Sigmoid colon (tissue), 7 donors: ENCODE measurements around the gene ZNF18. TPM values are rescaled to one million over a fixed set of nuclear protein-coding genes. Genes with fewer than 3 reads are reported as not detected.
A peak's percentile ranks its signal among the peaks of the same experiment; 100 is the strongest.

Experiments used
- DNase-seq: peaks from one replicate; pipeline ENCODE4 v3.0.0-alpha.2; 2019
- H3K27ac ChIP-seq, 4 donors: fragments of 200-600 bp; sonication (generic); one replicate each; pipeline ENCODE4 v1.5.1; 2016 to 2019; ENCODE audit warnings: mild to moderate bottlenecking in 1 of 4
- H3K27me3 ChIP-seq, 3 donors: fragments of 200-600 bp; sonication (generic); one replicate each; pipeline ENCODE4 v1.5.1; 2019; ENCODE audit warnings: mild to moderate bottlenecking in 1 of 3
- H3K36me3 ChIP-seq, 4 donors: fragments of 200-600 bp; sonication (generic); one replicate each; pipeline ENCODE4 v1.5.1; 2016 to 2019
- H3K4me1 ChIP-seq, 4 donors: fragments of 200-600 bp; sonication (generic); one replicate each; pipeline ENCODE4 v1.5.1; 2017 to 2019
- H3K4me3 ChIP-seq, 4 donors: fragments of 200-600 bp; sonication (generic); one replicate each; pipeline ENCODE4 v1.5.1; 2017 to 2019; ENCODE audit warnings: mild to moderate bottlenecking in 2 of 4, moderate library complexity in 1 of 4
- H3K9me3 ChIP-seq, 4 donors: fragments of 200-600 bp in 3 of 4; sonication (generic) in 3 of 4; one replicate each; pipeline versions ENCODE4 v1.5.1 to v1.6.1; 2013 to 2019
- CTCF ChIP-seq, 4 experiments: fragments of 450-650 bp in 3 of 4; fragments of 200-600 bp in 1 of 4; IDR thresholded peaks; one replicate each; pipeline ENCODE4 v1.5.1; 2016 to 2019; ENCODE audit warnings: antibody characterized with exemption in 4 of 4, mild to moderate bottlenecking in 3 of 4, moderate library complexity in 2 of 4
- EP300 ChIP-seq, 4 donors: sonication (generic); formaldehyde crosslinking; IDR thresholded peaks; one replicate each; pipeline ENCODE4 v1.6.1; 2017; ENCODE audit warnings: antibody characterized with exemption in 4 of 4
- POLR2A ChIP-seq, 2 donors: fragments of 450-650 bp; IDR thresholded peaks; one replicate each; pipeline ENCODE4 v1.6.1; 2016; ENCODE audit warnings: antibody characterized with exemption in 2 of 2, mild to moderate bottlenecking in 2 of 2, moderate library complexity in 2 of 2
- POLR2AphosphoS5 ChIP-seq, 4 donors: sonication (generic); formaldehyde crosslinking; IDR thresholded peaks; one replicate each; pipeline ENCODE4 v1.6.1; 2017; ENCODE audit warnings: antibody characterized with exemption in 4 of 4
- WGBS, 2 donors: extraction: QIAGEN DNeasy Blood & Tissue Kit; methylation state at CpG; one replicate each; pipeline ENCODE4 v1.1.7; 2013; 5-methylcytosine and 5-hydroxymethylcytosine counted together
- intact Hi-C: fragments of 100-400 bp; cut with DNase I; formaldehyde crosslinking; loops from one replicate; pipeline ENCODE4 v1.15.1; 2023
- polyA plus RNA-seq, 3 donors: library from polyadenylated mRNA; stranded (reverse); fragments of 200-250 nt; gene quantifications; one replicate each; pipeline ENCODE4 v1.2.3, GENCODE V29; 2013
- total RNA-seq, 4 donors: library from RNA; depleted of rRNA; stranded (reverse); fragments of >200 nt; gene quantifications; one replicate each; pipeline ENCODE4 v1.1.0, GENCODE V29; 2016
- donor health status: healthy with polysubstance abuse.
- donor health status: Bipolar disorder and iron deficiency.
- donor health status: healthy.

ZNF18 gene
- total and polyA plus RNA-seq, 7 donors, result 3.0 to 8.9 (median 5.5) TPM

DNA sequence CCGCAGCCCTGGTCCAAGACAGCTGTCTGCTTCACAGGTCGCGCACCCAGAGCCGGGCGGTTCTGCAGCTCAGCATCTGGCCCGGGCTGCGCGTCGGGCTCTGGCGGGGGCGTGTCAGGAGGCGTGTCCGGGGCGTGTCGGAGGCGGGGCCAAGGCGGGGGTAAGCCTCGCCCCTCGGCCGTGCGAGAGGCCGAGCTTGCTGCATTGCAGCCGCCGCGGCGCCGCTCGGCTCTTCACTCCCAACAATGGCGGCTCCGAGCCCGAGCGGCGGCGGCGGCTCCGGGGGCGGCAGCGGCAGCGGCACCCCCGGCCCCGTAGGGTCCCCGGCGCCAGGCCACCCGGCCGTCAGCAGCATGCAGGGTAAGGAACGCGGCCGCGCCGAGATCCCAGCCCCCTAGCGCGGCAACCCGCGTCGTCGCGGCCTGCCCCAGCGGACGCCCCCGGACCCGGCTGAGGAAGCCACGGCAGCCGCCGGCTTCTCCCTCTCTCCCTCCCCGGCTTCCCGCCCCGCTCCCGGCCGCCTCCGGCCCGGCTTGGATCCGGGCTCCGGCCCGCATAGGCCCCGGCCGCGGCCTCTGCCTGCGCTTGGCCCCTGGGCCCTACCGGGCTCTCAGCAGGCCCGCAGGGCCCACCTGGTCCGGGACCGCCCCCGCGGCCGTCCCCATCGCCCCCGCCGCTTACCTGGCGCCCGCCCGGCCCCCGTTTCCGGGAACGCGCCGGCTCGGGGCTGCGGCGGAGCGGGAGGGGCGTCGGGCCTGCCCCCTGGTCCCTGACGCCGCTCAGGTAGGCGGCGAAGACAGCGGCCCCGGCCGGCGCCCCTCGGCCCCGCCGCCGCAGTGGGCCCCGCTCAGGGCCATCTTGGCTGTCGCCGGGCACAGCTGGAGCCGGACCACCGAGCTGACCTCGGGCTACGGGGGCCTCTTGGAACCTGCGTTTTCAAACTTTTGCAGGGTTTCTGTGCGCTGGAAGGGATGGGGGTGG, 23.7 kb upstream of the ZNF18 start, which contains the start of gene MAP2K4:
MAP2K4 (plus strand) TSS at position 236 of the 981 bp plus-strand sequence; CDS start at position 246, 10 bp downstream.
- H3K4me1 ChIP-seq, result peaks cover 0 to 41% (median 32%) of the 10 kb centered on the region in 4 donors
- 0% methylated on average over 123 of the region's 123 CpGs for WGBS, 2 donors
- TF ChIP-seq CTCF (IDR thresholded peaks at IDR 0.05) (no peak), POLR2AphosphoS5 (IDR thresholded peaks at IDR 0.05) (peak; percentile 67 to 90 (median 85)), EP300 (IDR thresholded peaks at IDR 0.05) (peak in 1 of 4 donors; percentile 8), POLR2A (IDR thresholded peaks at IDR 0.05) (peak in 1 of 2 donors; percentile 26)
- H3K36me3 ChIP-seq, result no peaks in the 10 kb centered on the region
- peak; percentile 95 for DNase-seq
- H3K9me3 ChIP-seq, result no peaks in the 10 kb centered on the region
- no peaks in the 10 kb centered on the region for H3K27me3 ChIP-seq
- peak within 1 kb of the TSS; percentile 69 to 97 (median 91) for H3K4me3 ChIP-seq
- intact Hi-C loops, result loop anchor here (1.0 to 5.0 kb wide), 2 partner anchors 24 to 86 kb away; partner anchors contain the start of gene ZNF18
- H3K27ac ChIP-seq, result peak within 1 kb of the TSS; percentile 84 to 93 (median 90)

- intact Hi-C loops, result loop anchor here (10.0 kb wide), 1 partner anchor 107 kb away; no protein-coding TSS in a partner anchor
Observed at GRCh38 chr17:12007466-12007865, 10.2 kb upstream of the ZNF18 start.

DNA sequence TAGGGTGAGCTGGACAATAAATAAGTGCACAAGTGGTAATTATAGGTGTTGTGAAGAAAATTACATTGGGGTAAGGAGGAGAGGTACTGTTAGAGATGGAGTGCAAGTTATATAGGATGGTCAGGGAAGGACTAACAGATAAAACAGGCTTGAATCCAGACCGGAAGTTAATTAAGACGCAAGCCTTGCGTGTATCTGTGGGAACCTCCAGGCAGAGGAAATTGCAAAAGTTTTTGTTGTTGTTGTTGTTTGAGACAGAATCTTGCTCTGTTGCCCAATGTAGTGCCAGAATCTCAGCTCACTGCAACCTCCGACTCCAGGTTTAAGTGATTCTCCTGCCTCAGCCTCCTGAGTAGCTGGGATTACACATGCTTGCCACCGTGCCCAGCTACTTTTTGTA, 2.4 kb upstream of the ZNF18 start:
- H3K4me1 ChIP-seq, result peaks cover 0 to 14% (median 5%) of the 10 kb centered on the region in 4 donors
- H3K27ac ChIP-seq, result no peak overlapping the region
- WGBS, 2 donors, result 94 to 95% methylated on average over 5 of the region's 5 CpGs
- H3K27me3 ChIP-seq, result no peaks in the 10 kb centered on the region
- no peak overlapping the region for H3K4me3 ChIP-seq
- no peaks in the 10 kb centered on the region for H3K36me3 ChIP-seq
- no peak for DNase-seq
- no peaks in the 10 kb centered on the region for H3K9me3 ChIP-seq
- TF ChIP-seq CTCF (IDR thresholded peaks at IDR 0.05), result no peak
- TF ChIP-seq POLR2A (IDR thresholded peaks at IDR 0.05), result no peak
- TF ChIP-seq POLR2AphosphoS5 (IDR thresholded peaks at IDR 0.05), result no peak
- no peak for TF ChIP-seq EP300 (IDR thresholded peaks at IDR 0.05)
- intact Hi-C loops, result loop anchor here (10.0 kb wide), 2 partner anchors 115 to 1015 kb away; partner anchors contain the start of gene ELAC2

More at GRCh38 chr17:12007466-12007865, 10.2 kb upstream of the ZNF18 start:
- Histone ChIP-seq H3K27me3 (peaks cover 0 to 4% (median 0%) of the 10 kb centered on the region in 3 donors), H3K27ac (no peak overlapping the region), H3K36me3 (no peaks in the 10 kb centered on the region), H3K9me3 (no peaks in the 10 kb centered on the region), H3K4me3 (no peak overlapping the region), H3K4me1 (no peaks in the 10 kb centered on the region)
- 87 to 90% methylated on average over 5 of the region's 5 CpGs for WGBS, 2 donors
- TF ChIP-seq POLR2A (IDR thresholded peaks at IDR 0.05) (no peak), EP300 (IDR thresholded peaks at IDR 0.05) (no peak), POLR2AphosphoS5 (IDR thresholded peaks at IDR 0.05) (no peak), CTCF (IDR thresholded peaks at IDR 0.05) (no peak)
- no peak for DNase-seq

DNA sequence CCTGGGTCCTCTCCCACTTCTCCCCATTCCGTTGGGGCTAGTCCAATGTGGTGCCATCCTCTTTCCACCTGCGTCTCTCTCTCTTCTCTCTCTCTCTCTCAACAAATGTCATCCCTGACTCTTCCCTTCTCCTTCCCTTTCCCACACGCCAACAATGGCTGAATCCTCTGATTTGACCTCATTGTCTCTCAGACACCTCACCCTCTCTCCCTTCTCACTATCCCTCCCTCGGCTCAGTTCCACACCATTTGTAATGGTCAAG, 628 bp upstream of the ZNF18 start:
- Histone ChIP-seq H3K4me1 (peaks cover 0 to 14% (median 5%) of the 10 kb centered on the region in 4 donors), H3K9me3 (no peaks in the 10 kb centered on the region), H3K36me3 (peaks cover 0 to under 1% (median 0%) of the 10 kb centered on the region in 4 donors), H3K4me3 (peak overlapping the region; percentile 55 to 92 (median 78)), H3K27ac (peak overlapping the region; percentile 88 to 93 (median 90)), H3K27me3 (no peaks in the 10 kb centered on the region)
- DNase-seq, result no peak
- WGBS, 2 donors, result 50 to 71% methylated on average over 4 of the region's 4 CpGs
- intact Hi-C loops, result loop anchor here (1.0 to 10.0 kb wide), 2 partner anchors 22 to 1017 kb away; partner anchors contain the start of genes ELAC2 and MAP2K4
- no peak for TF ChIP-seq POLR2AphosphoS5 (IDR thresholded peaks at IDR 0.05)
- TF ChIP-seq CTCF (IDR thresholded peaks at IDR 0.05), result no peak
- TF ChIP-seq EP300 (IDR thresholded peaks at IDR 0.05), result no peak
- no peak for TF ChIP-seq POLR2A (IDR thresholded peaks at IDR 0.05)
